Natural killer cell (primary cell): Measurements from ENCODE around the gene IWS1. TPM values are rescaled to one million over a fixed set of nuclear protein-coding genes. Genes with fewer than 3 reads are reported as not detected.

ENCODE experiments used
- ATAC-seq, 3 donors: fragments of 150-1000 bp in 2 of 3; fragments of 200-7000 bp in 1 of 3; cut with Tn5 transposase; 1 replicate in 1 of 3; 2 replicates in 2 of 3; pipeline ENCODE4 v1.10.0; 2021; ENCODE audit warnings: mild to moderate bottlenecking in 2 of 3, moderate library complexity in 2 of 3
- DNase-seq, 2 donors: peaks; one replicate each; pipeline versions ENCODE4 v3.0.0 to v3.0.0-alpha.2; 2013 to 2021; ENCODE audit warnings: mixed read lengths in 1 of 2
- H3K27ac ChIP-seq: one replicate; pipeline ENCODE4 v1.5.1; 2013; ENCODE audit warnings: mild to moderate bottlenecking, low read length
- H3K27me3 ChIP-seq: one replicate; pipeline ENCODE4 v1.6.1; 2013; ENCODE audit warnings: low read length; ENCODE audit not compliant: control insufficient read depth, insufficient read depth
- H3K36me3 ChIP-seq: one replicate; pipeline ENCODE4 v1.6.1; 2013; ENCODE audit warnings: low read length; ENCODE audit not compliant: control insufficient read depth, insufficient read depth
- H3K4me1 ChIP-seq: one replicate; pipeline ENCODE4 v1.6.1; 2013; ENCODE audit warnings: low read length; ENCODE audit not compliant: control insufficient read depth, insufficient read depth
- H3K4me3 ChIP-seq: one replicate; pipeline ENCODE4 v1.5.1; 2013; ENCODE audit warnings: low read length
- H3K9me3 ChIP-seq: one replicate; pipeline ENCODE4 v1.6.1; 2013; ENCODE audit warnings: low read length; ENCODE audit not compliant: control insufficient read depth, insufficient read depth
- H3K27ac Mint-ChIP-seq, 2 donors: one replicate each; pipeline ENCODE4 v1.8.0; 2022; ENCODE audit warnings: mild to moderate bottlenecking in 2 of 2, mixed read lengths in 2 of 2, moderate library complexity in 1 of 2
- H3K27me3 Mint-ChIP-seq, 2 donors: one replicate each; pipeline ENCODE4 v1.8.0; 2022; ENCODE audit warnings: low read depth in 2 of 2, mixed read lengths in 2 of 2
- H3K36me3 Mint-ChIP-seq: one replicate; pipeline ENCODE4 v1.8.0; 2022; ENCODE audit warnings: mixed read lengths
- H3K4me1 Mint-ChIP-seq, 2 donors: one replicate each; pipeline ENCODE4 v1.8.0; 2022; ENCODE audit warnings: mixed read lengths in 2 of 2
- H3K4me3 Mint-ChIP-seq: one replicate; pipeline ENCODE4 v1.8.0; 2022; ENCODE audit warnings: mild to moderate bottlenecking, moderate library complexity, mixed read lengths
- H3K9me3 Mint-ChIP-seq, 2 donors: one replicate each; pipeline ENCODE4 v1.8.0; 2022; ENCODE audit warnings: mixed read lengths in 2 of 2
- WGBS: methylation state at CpG from one replicate; pipeline ENCODE4 v1.1.7; 2013; ENCODE audit warnings: missing lambda C conversion rate; ENCODE audit not compliant: insufficient coverage; 5-methylcytosine and 5-hydroxymethylcytosine counted together
- intact Hi-C: fragments of 100-400 bp; cut with micrococcal nuclease; formaldehyde crosslinking; loops from one replicate; pipeline ENCODE4 v1.14.2; 2022
- total RNA-seq, 4 donors: library from RNA; stranded (reverse); fragments of 120-200 nt in 1 of 4; gene quantifications; one replicate each; pipeline versions ENCODE4 v1.2.3 to v1.2.4, GENCODE V29; 2013 to 2022
- TF ChIP-seq, protein P1 (sequence below): fragments of 200-600 bp; IDR thresholded peaks from one replicate; pipeline ENCODE4 v1.8.0; 2022; ENCODE audit warnings: antibody characterized with exemption

The IWS1 gene
- total RNA-seq, 3 donors from 2014 or later (not counting 1 experiment from before 2014, with no cell fraction given): 21.7 to 27.1 (median 23.9) TPM

DNA sequence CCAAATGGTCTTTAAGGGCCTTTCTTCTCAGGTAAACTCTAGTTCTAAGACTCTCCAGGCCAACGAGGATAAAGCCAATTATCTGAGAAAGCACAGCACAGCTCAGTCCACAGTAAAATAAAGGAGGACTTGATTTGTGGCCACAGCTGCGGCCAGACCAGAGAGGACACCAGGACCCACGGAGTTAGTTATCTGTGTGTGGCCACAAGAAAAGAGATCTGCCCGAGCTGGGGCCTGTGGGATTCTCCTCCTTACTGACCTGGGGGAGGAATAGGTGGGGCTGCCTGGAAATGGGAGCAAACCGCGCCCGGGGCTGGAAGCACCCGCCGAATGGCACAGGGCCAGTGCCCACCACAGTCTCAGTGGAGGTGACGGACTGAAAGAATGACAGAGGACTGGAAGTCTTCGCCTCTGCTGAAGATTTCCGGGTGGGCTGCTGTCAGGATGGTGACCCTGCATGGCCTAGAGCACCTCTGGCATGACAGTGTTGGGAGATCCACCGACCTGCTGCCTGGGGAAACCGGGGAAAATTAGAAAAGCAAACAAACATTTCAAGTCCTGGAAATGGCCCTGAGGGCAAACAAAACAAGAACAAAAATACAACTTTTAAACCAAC, 94.8 kb downstream of the IWS1 start:
- TF ChIP-seq, protein P1, sequence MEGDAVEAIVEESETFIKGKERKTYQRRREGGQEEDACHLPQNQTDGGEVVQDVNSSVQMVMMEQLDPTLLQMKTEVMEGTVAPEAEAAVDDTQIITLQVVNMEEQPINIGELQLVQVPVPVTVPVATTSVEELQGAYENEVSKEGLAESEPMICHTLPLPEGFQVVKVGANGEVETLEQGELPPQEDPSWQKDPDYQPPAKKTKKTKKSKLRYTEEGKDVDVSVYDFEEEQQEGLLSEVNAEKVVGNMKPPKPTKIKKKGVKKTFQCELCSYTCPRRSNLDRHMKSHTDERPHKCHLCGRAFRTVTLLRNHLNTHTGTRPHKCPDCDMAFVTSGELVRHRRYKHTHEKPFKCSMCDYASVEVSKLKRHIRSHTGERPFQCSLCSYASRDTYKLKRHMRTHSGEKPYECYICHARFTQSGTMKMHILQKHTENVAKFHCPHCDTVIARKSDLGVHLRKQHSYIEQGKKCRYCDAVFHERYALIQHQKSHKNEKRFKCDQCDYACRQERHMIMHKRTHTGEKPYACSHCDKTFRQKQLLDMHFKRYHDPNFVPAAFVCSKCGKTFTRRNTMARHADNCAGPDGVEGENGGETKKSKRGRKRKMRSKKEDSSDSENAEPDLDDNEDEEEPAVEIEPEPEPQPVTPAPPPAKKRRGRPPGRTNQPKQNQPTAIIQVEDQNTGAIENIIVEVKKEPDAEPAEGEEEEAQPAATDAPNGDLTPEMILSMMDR: no peak
- Histone ChIP-seq H3K9me3 (no peaks in the 10 kb centered on the region), H3K27ac (no peak overlapping the region), H3K27me3 (no peaks in the 10 kb centered on the region), H3K36me3 (no peaks in the 10 kb centered on the region), H3K4me3 (no peak overlapping the region), H3K4me1 (no peaks in the 10 kb centered on the region)
- no peak for ATAC-seq
- no peak for DNase-seq
- Mint-ChIP-seq H3K4me1 (no peaks in the 10 kb centered on the region), H3K4me3 (no peak overlapping the region), H3K27me3 (no peaks in the 10 kb centered on the region), H3K36me3 (no peaks in the 10 kb centered on the region), H3K27ac (no peak overlapping the region), H3K9me3 (no peaks in the 10 kb centered on the region)
- 87% methylated on average over 14 of the region's 14 CpGs for WGBS
- intact Hi-C loops: no loop called here

Other genes starting within 250 kb of the IWS1 start
- gene ERCC3, start 232.3 kb downstream of the IWS1 start, total RNA-seq: 10 to 100 TPM; 56.3 to 70.0 (median 61.7) TPM
- 100 to 1,000 TPM in 2 of 3 donors, 10 to 100 TPM in 1; 99.4 to 109 (median 106) TPM for gene MAP3K2, start 138.5 kb downstream of the IWS1 start, total RNA-seq
- gene PROC, start 108.1 kb downstream of the IWS1 start, total RNA-seq: not detected
- under 1 TPM; 0.14 to 0.45 (median 0.25) TPM for gene MYO7B, start 9.2 kb upstream of the IWS1 start, total RNA-seq
- gene GPR17, start 119.7 kb upstream of the IWS1 start, total RNA-seq: not detected
- gene LIMS2, start 149.0 kb upstream of the IWS1 start, total RNA-seq: under 1 TPM in 2 of 3 donors, not detected in 1; 0.15 to 0.16 TPM
- 1 to 10 TPM; 5.5 to 6.6 (median 6.4) TPM for gene SFT2D3, start 175.0 kb upstream of the IWS1 start, total RNA-seq